Vagina (tissue), 2 donors: ENCODE measurements around the gene UCMA. TPM values are rescaled to one million over a fixed set of nuclear protein-coding genes. Genes with fewer than 3 reads are reported as not detected.
"Not testable (repeated sequence)": the region's sequence is repeated elsewhere in the genome, so short reads cannot be mapped to it uniquely, and the experiment has no call there.

ENCODE experiments used
- DNase-seq, 2 donors: peaks; one replicate each; pipeline ENCODE4 v3.0.0-alpha.2; 2017; ENCODE audit errors: extremely low spot score in 2 of 2
- H3K27ac ChIP-seq: fragments of 200-600 bp; sonication (generic); one replicate; pipeline ENCODE4 v1.5.1; 2019
- H3K27me3 ChIP-seq: fragments of 200-600 bp; sonication (generic); one replicate; pipeline ENCODE4 v1.5.1; 2019
- H3K36me3 ChIP-seq, 2 donors: fragments of 200-600 bp; sonication (generic); one replicate each; pipeline ENCODE4 v1.5.1; 2017 to 2019
- H3K4me1 ChIP-seq: fragments of 200-600 bp; sonication (generic); one replicate; pipeline ENCODE4 v1.5.1; 2019
- H3K4me3 ChIP-seq, 2 donors: fragments of 200-600 bp; sonication (generic); 1 replicate in 1 of 2; 2 replicates in 1 of 2; pipeline ENCODE4 v1.5.1; 2016 to 2019
- H3K9me3 ChIP-seq: fragments of 200-600 bp; sonication (generic); one replicate; pipeline ENCODE4 v1.5.1; 2019
- POLR2A ChIP-seq, 2 donors: fragments of 450-650 bp; IDR thresholded peaks; one replicate each; pipeline ENCODE4 v1.6.1; 2017; ENCODE audit warnings: antibody characterized with exemption in 2 of 2, mild to moderate bottlenecking in 2 of 2, moderate library complexity in 2 of 2
- POLR2AphosphoS5 ChIP-seq, 2 donors: sonication (generic); formaldehyde crosslinking; IDR thresholded peaks; one replicate each; pipeline ENCODE4 v1.9.0; 2017; ENCODE audit warnings: antibody characterized with exemption in 2 of 2, mild to moderate bottlenecking in 2 of 2, low read depth in 1 of 2; ENCODE audit not compliant: insufficient read depth in 1 of 2
- intact Hi-C: fragments of 100-400 bp; cut with DNase I; formaldehyde crosslinking; loops from one replicate; pipeline ENCODE4 v1.15.1; 2023
- total RNA-seq: library from RNA; depleted of rRNA; stranded (reverse); fragments of >200 nt; gene quantifications from one replicate; pipeline ENCODE4 v1.2.3, GENCODE V29; 2016
- TF ChIP-seq, protein P1 (sequence below), 3 experiments: fragments of 450-650 bp in 2 of 3; fragments of 200-600 bp in 1 of 3; sonication (generic) in 1 of 3; IDR thresholded peaks; one replicate each; pipeline ENCODE4 v1.5.1; 2017 to 2019; ENCODE audit warnings: antibody characterized with exemption in 3 of 3, mild to moderate bottlenecking in 2 of 3, moderate library complexity in 2 of 3

UCMA gene
- total RNA-seq, 1 donor from 2014 or later: not detected

DNA sequence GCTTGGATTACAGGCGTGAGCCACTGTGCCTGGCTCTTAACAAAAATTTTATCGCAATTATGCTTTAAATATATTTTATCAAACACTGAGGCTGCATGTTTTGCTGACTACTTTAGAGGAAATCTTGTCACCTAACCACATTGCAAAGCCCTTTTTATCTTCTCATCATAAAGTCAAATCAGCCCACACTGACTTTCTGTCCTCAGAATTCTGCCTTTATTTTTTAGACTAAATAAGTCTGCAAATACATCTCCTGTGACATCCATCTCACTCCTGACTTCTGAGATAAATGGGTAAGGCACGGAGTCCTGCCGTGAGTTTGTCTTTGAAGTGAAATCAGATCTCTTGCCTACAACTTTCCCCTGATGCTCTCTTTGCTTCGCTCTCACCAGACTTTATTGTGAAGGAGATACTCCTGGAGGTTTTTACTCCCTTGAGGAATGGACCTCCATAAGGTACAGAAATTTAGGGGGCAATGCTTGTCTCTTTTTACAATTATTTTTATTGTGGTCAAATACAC is 23.5 kb upstream of the UCMA start:
- H3K36me3 ChIP-seq: no peaks in the 10 kb centered on the region
- H3K4me1 ChIP-seq: no peaks in the 10 kb centered on the region
- H3K27ac ChIP-seq: no peak overlapping the region
- no peak overlapping the region for H3K4me3 ChIP-seq
- H3K27me3 ChIP-seq: no peaks in the 10 kb centered on the region
- no peak for DNase-seq
- TF ChIP-seq POLR2AphosphoS5 (IDR thresholded peaks at IDR 0.05; ENCODE audit: insufficient read depth in 1 of 2, low read depth in 1 of 2): no peak
- no peak for TF ChIP-seq POLR2A (IDR thresholded peaks at IDR 0.05)
- TF ChIP-seq, protein P1, sequence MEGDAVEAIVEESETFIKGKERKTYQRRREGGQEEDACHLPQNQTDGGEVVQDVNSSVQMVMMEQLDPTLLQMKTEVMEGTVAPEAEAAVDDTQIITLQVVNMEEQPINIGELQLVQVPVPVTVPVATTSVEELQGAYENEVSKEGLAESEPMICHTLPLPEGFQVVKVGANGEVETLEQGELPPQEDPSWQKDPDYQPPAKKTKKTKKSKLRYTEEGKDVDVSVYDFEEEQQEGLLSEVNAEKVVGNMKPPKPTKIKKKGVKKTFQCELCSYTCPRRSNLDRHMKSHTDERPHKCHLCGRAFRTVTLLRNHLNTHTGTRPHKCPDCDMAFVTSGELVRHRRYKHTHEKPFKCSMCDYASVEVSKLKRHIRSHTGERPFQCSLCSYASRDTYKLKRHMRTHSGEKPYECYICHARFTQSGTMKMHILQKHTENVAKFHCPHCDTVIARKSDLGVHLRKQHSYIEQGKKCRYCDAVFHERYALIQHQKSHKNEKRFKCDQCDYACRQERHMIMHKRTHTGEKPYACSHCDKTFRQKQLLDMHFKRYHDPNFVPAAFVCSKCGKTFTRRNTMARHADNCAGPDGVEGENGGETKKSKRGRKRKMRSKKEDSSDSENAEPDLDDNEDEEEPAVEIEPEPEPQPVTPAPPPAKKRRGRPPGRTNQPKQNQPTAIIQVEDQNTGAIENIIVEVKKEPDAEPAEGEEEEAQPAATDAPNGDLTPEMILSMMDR (IDR thresholded peaks at IDR 0.05): no peak
- intact Hi-C loops: no loop called here
- no peaks in the 10 kb centered on the region for H3K9me3 ChIP-seq

- intact Hi-C loops: no loop called here
- H3K36me3 ChIP-seq: no peaks in the 10 kb centered on the region
- TF ChIP-seq POLR2A (IDR thresholded peaks at IDR 0.05) (no peak), POLR2AphosphoS5 (IDR thresholded peaks at IDR 0.05; ENCODE audit: insufficient read depth in 1 of 2, low read depth in 1 of 2) (no peak)
- TF ChIP-seq, protein P1 (IDR thresholded peaks at IDR 0.05): no peak
Measured at GRCh38 chr10:13256627-13257026, 22.5 kb upstream of the UCMA start.

DNA sequence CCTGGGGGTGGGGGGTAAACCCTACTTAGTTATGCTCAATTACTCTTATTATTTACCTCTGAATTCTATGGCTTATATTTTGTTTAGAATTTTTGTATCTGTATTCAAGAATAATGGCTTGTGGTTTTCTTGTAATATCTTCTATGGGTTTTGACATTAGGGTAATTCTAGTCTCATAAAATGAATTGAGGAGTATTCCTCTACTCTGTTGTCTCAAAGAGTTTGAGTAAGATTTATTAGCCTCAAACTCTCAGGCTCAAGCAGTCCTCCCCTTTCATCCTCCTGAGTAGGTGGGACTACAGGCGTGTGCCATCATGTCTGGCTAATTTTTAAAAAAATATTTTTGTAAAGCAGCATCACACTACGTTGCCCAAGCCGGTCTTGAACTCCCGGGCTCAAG is 19.6 kb upstream of the UCMA start:
- Histone ChIP-seq H3K4me1 (no peaks in the 10 kb centered on the region), H3K36me3 (no peaks in the 10 kb centered on the region), H3K4me3 (no peak overlapping the region), H3K27me3 (no peaks in the 10 kb centered on the region), H3K27ac (no peak overlapping the region), H3K9me3 (no peaks in the 10 kb centered on the region)
- intact Hi-C loops: no loop called here
- TF ChIP-seq POLR2A (IDR thresholded peaks at IDR 0.05) (no peak), POLR2AphosphoS5 (IDR thresholded peaks at IDR 0.05; ENCODE audit: insufficient read depth in 1 of 2, low read depth in 1 of 2) (no peak)
- TF ChIP-seq, protein P1 (IDR thresholded peaks at IDR 0.05): no peak
- DNase-seq: no peak

More at GRCh38 chr10:13256627-13257026, 22.5 kb upstream of the UCMA start:
- Histone ChIP-seq H3K27me3 (no peaks in the 10 kb centered on the region), H3K9me3 (no peaks in the 10 kb centered on the region), H3K27ac (no peak overlapping the region), H3K4me3 (no peak overlapping the region), H3K4me1 (no peaks in the 10 kb centered on the region)
- DNase-seq: no peak

- no peaks in the 10 kb centered on the region for H3K4me1 ChIP-seq
- H3K36me3 ChIP-seq: no peaks in the 10 kb centered on the region
- no peak overlapping the region for H3K27ac ChIP-seq
- H3K4me3 ChIP-seq: no peak overlapping the region
- H3K9me3 ChIP-seq: no peaks in the 10 kb centered on the region
- TF ChIP-seq POLR2AphosphoS5 (IDR thresholded peaks at IDR 0.05; ENCODE audit: insufficient read depth in 1 of 2, low read depth in 1 of 2): no peak
- TF ChIP-seq, protein P1 (IDR thresholded peaks at IDR 0.05): no peak
- TF ChIP-seq POLR2A (IDR thresholded peaks at IDR 0.05): no peak
- DNase-seq: no peak
- H3K27me3 ChIP-seq: no peaks in the 10 kb centered on the region
- intact Hi-C loops: no loop called here
Measured at GRCh38 chr10:13247784-13248183, 13.6 kb upstream of the UCMA start.

DNA sequence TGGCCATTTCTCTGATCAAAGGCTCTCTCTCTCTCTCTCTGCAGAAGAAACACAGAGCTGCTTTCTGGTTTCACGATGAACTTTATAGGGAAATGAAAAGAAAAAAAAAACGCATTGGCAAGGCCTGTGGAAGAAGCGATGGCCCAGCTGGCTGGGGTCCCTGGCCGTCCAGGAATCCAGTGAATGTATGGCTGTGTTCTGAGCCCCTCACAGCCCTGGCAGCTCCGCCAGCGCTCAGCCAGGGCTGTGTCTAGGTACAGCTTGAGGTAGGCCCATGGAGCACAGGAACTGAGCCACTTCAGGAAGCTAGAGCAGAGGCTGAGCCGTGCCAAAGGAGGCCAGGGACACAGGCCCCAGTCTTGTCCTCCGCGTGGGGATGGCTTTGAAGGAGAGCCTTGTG is 13.1 kb upstream of the UCMA start:
- H3K36me3 ChIP-seq: no peaks in the 10 kb centered on the region
- DNase-seq: no peak
- TF ChIP-seq POLR2AphosphoS5 (IDR thresholded peaks at IDR 0.05; ENCODE audit: insufficient read depth in 1 of 2, low read depth in 1 of 2) (no peak), POLR2A (IDR thresholded peaks at IDR 0.05) (no peak)
- TF ChIP-seq, protein P1 (IDR thresholded peaks at IDR 0.05): no peak
- intact Hi-C loops: no loop called here
- no peak overlapping the region for H3K4me3 ChIP-seq
- H3K27ac ChIP-seq: no peak overlapping the region
- H3K27me3 ChIP-seq: no peaks in the 10 kb centered on the region
- no peaks in the 10 kb centered on the region for H3K9me3 ChIP-seq
- H3K4me1 ChIP-seq: no peaks in the 10 kb centered on the region

GRCh38 chr10:13242260-13242659 is 8.1 kb upstream of the UCMA start:
- intact Hi-C loops, H3K27me3 ChIP-seq, H3K27ac ChIP-seq, H3K9me3 ChIP-seq, DNase-seq, H3K36me3 ChIP-seq, H3K4me3 ChIP-seq, H3K4me1 ChIP-seq: not testable (repeated sequence)
